GM18870 (cell line): ENCODE measurements around the gene KLK6.
"Not testable (repeated sequence)": the region's sequence is repeated elsewhere in the genome, so short reads cannot be mapped to it uniquely, and the experiment has no call there.

Experiments
- ATAC-seq: cut with Tn5 transposase; IDR thresholded peaks from one replicate; pipeline ENCODE4 v1.9.1; 2021; ENCODE audit warnings: moderate library complexity; ENCODE audit not compliant: unreplicated experiment

The KLK6 gene

GRCh38 chr19:50994129-50994528, 24.7 kb upstream of the KLK6 start:
- no peak for ATAC-seq

- ATAC-seq = no peak
Observed at GRCh38 chr19:50992666-50993035, 23.3 kb upstream of the KLK6 start.

GRCh38 chr19:50984416-50984815, 15.0 kb upstream of the KLK6 start:
- ATAC-seq = not testable (repeated sequence)

- no peak for ATAC-seq
Observed at GRCh38 chr19:50983625-50984292, 14.4 kb upstream of the KLK6 start, which contains the start of gene KLK7. Gene KLK7, minus strand, starts transcription at chr19:50983917. Its CDS starts 1,518 bp downstream, at chr19:50982399.

- no peak for ATAC-seq
Observed at GRCh38 chr19:50982186-50982585, 12.8 kb upstream of the KLK6 start.

GRCh38 chr19:50981587-50982146, 12.3 kb upstream of the KLK6 start:
- ATAC-seq = no peak

GRCh38 chr19:50980208-50980607, 10.8 kb upstream of the KLK6 start:
- ATAC-seq = no peak

- ATAC-seq = no peak
Observed at GRCh38 chr19:50979758-50980157, 10.4 kb upstream of the KLK6 start.

GRCh38 chr19:50978772-50979390, 9.5 kb upstream of the KLK6 start:
- no peak for ATAC-seq

GRCh38 chr19:50977626-50978025, 8.2 kb upstream of the KLK6 start:
- no peak for ATAC-seq

- ATAC-seq = no peak
Observed at GRCh38 chr19:50975766-50976165, 6.4 kb upstream of the KLK6 start.

GRCh38 chr19:50974702-50975556, 5.5 kb upstream of the KLK6 start:
- no peak for ATAC-seq

GRCh38 chr19:50972795-50973376, 3.5 kb upstream of the KLK6 start:
- ATAC-seq = no peak

GRCh38 chr19:50969810-50970209, 419 bp upstream of the KLK6 start:
- ATAC-seq = not testable (repeated sequence)

- no peak for ATAC-seq
Observed at GRCh38 chr19:50968716-50969412, 527 bp downstream of the KLK6 start.

- ATAC-seq = no peak
Observed at GRCh38 chr19:50967929-50968715, 1.3 kb downstream of the KLK6 start.

GRCh38 chr19:50964266-50964665, 5.1 kb downstream of the KLK6 start:
- no peak for ATAC-seq

- ATAC-seq = no peak
Observed at GRCh38 chr19:50963381-50963780, 6.0 kb downstream of the KLK6 start.

- ATAC-seq = no peak
Observed at GRCh38 chr19:50962245-50962644, 7.1 kb downstream of the KLK6 start.
